Activated CD8-positive, alpha-beta memory T cell treated with anti-CD3 and anti-CD28 coated beads for 24 hours (primary cell): ENCODE measurements around the gene KRT81.

Experiments used
- DNase-seq: peaks from one replicate; pipeline ENCODE4 v3.0.0-alpha.2; 2020

KRT81 gene

DNA sequence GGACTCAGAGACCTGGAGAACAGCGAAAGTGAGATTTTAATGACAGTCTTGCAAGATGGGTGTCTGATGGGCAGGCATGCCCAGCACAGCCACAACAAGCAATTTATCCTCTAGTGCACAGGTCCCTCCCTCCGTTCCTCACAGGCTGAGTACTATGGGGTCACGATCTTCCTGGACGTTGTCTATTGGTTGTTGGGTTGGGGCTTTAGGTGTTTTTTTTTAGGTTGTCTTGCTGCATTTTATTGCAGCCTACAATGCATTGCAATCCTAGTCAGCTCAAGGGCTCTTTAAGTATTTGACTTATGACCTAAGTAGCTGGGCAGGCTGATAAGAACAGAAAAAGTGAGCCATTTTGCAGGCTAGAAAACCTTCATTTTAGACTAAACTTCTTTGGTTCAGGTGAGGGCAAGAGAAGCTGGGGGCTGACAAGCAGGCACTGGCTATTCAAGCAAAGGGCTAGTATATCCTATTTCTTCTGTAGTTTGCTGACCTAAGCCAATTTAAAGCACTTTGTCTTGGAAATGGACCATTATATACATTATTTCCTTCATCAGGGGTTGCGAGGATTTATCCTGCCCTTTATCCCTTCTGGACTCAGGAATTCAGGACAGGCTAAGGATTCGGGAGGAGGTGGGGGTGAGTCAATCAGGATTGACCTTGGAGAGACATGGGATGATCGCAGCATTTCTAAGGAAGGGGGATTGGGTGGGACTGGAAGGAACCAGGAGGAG is 52.3 kb downstream of the KRT81 start:
- no peak for DNase-seq

- DNase-seq, result no peak
Observed at GRCh38 chr12:52238207-52238840, 53.0 kb downstream of the KRT81 start.

- DNase-seq, result no peak
Observed at GRCh38 chr12:52236386-52237050, 54.8 kb downstream of the KRT81 start.
